ENCODE results near the gene STAP2.

Gene STAP2

GRCh38 chr19:4326215-4326836, 12.3 kb downstream of the STAP2 start:
- DNase-seq, result no peak

GRCh38 chr19:4324228-4324627, 14.4 kb downstream of the STAP2 start:
- DNase-seq, result no peak

- DNase-seq, result no peak
Measured at GRCh38 chr19:4323692-4324091, 14.9 kb downstream of the STAP2 start.

- no peak for DNase-seq
Measured at GRCh38 chr19:4322942-4323665, 15.5 kb downstream of the STAP2 start.

GRCh38 chr19:4320419-4320818, 18.2 kb downstream of the STAP2 start:
- no peak for DNase-seq

GRCh38 chr19:4319067-4319718, 19.4 kb downstream of the STAP2 start:
- peak in 1 of 2 experiments; percentile 8 for DNase-seq

GRCh38 chr19:4318460-4318859, 20.2 kb downstream of the STAP2 start:
- DNase-seq, result no peak

- no peak for DNase-seq
Measured at GRCh38 chr19:4316956-4317355, 21.7 kb downstream of the STAP2 start.

- no peak for DNase-seq
Measured at GRCh38 chr19:4313847-4314490, 24.7 kb downstream of the STAP2 start.

- no peak for DNase-seq
Measured at GRCh38 chr19:4310247-4311121, 28.1 kb downstream of the STAP2 start.

GRCh38 chr19:4305659-4306058, 33.0 kb downstream of the STAP2 start:
- DNase-seq, result no peak

- DNase-seq, result no peak
Measured at GRCh38 chr19:4305257-4305612, 33.4 kb downstream of the STAP2 start.

GRCh38 chr19:4304538-4305256, 33.9 kb downstream of the STAP2 start, which contains the start of gene FSD1:
Gene FSD1, plus strand, starts transcription at chr19:4304598. Its CDS starts 149 bp downstream, at chr19:4304747.
- DNase-seq, result no peak

- DNase-seq, result no peak
Measured at GRCh38 chr19:4303819-4304537, 34.6 kb downstream of the STAP2 start.

- DNase-seq, result no peak
Measured at GRCh38 chr19:4302243-4302640, 36.4 kb downstream of the STAP2 start, which contains the start of gene TMIGD2. Gene TMIGD2, minus strand, starts transcription at chr19:4302389. Its CDS starts 4 bp downstream, at chr19:4302385.

GRCh38 chr19:4301590-4302242, 36.9 kb downstream of the STAP2 start:
- DNase-seq, result no peak

- DNase-seq, result no peak
Measured at GRCh38 chr19:4300589-4300988, 38.0 kb downstream of the STAP2 start.

- no peak for DNase-seq
Measured at GRCh38 chr19:4298810-4299550, 39.6 kb downstream of the STAP2 start.

GRCh38 chr19:4297901-4298809, 40.5 kb downstream of the STAP2 start:
- DNase-seq, result no peak
